ENCODE data around the gene FLRT2. TPM values are rescaled to one million over a fixed set of nuclear protein-coding genes. Genes with fewer than 3 reads are reported as not detected.

FLRT2 gene
- total and polyA plus RNA-seq, 9 of the 15 experiments (the other 6 are each of a cell fraction or from before 2014, with no cell fraction given) = 0.02 TPM; not detected in 8

DNA sequence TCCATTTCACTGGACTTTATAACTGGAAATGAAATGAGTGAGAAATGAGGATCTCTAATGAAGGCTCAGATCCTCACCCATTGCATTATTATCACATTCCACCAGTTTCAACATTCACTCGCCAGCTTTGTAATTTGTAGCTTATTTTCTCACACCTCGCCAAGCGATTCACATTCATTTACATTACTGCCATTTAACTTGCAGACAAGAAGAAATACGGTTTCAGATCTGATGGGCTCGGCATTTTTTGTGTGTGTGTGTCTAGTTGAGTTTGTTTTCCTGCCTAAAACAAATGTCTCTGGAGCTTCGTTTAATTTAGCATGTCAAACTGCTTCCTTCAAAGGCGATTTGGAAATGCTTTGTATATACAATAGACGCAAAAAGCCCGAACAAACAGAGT lies 132.2 kb downstream of the FLRT2 start:
- no peak for FAIRE-seq
- POLR2A ChIA-PET = no interaction called here

More for the DNA sequence above, 132.2 kb downstream of the FLRT2 start:
- Histone ChIP-seq H3K27me3 (ENCODE audit: control insufficient read depth in 2 of 2, insufficient read depth in 2 of 2, low read length in 2 of 2) (no peaks in the 10 kb centered on the region), H2AFZ (ENCODE audit: low read depth, low read length) (no peak overlapping the region), H3K4me2 (ENCODE audit: insufficient read depth, low read length) (no peak overlapping the region), H3K4me1 (replicated peaks in 1 of 2; ENCODE audit: control insufficient read depth in 2 of 2, insufficient read depth in 2 of 2, low read length in 2 of 2) (no peaks in the 10 kb centered on the region), H3K4me3 (no peak overlapping the region), H3K79me2 (ENCODE audit: control insufficient read depth, insufficient read depth, low read length) (no peaks in the 10 kb centered on the region), H3K9me1 (ENCODE audit: control insufficient read depth, insufficient read depth, low read length) (no peaks in the 10 kb centered on the region), H3K9ac (ENCODE audit: insufficient read depth in 1 of 2, low read depth in 2 of 2, low read length in 2 of 2) (no peak overlapping the region), H3K9me3 (replicated peaks; ENCODE audit: control insufficient read depth, insufficient read depth, low read depth, low read length) (no peaks in the 10 kb centered on the region), H3K27ac (ENCODE audit: extremely low read depth, low read depth, low read length) (no peak overlapping the region), H4K20me1 (replicated peaks; ENCODE audit: control insufficient read depth, insufficient read depth, low read length) (no peaks in the 10 kb centered on the region), H3K36me3 (ENCODE audit: control insufficient read depth, insufficient read depth, low read length) (no peaks in the 10 kb centered on the region)
- intact Hi-C loops (cut with micrococcal nuclease) (no loop called here), in situ Hi-C loops (cut with MboI) (no loop called here)
- TF ChIP-seq SRSF3 (IDR thresholded peaks at IDR 0.05; ENCODE audit: insufficient read depth, low read length) (no peak), ZKSCAN3 (CRISPR knock-in tag; IDR thresholded peaks at IDR 0.05) (no peak), ZNF133 (CRISPR knock-in tag; IDR thresholded peaks at IDR 0.05) (no peak), E2F4 (CRISPR knock-in tag; IDR thresholded peaks at IDR 0.05; ENCODE audit: low read depth) (no peak), NFATC3 (IDR thresholded peaks at IDR 0.05) (no peak), BMI1 (IDR thresholded peaks at IDR 0.05; ENCODE audit: low read length) (no peak), ZNF253 (CRISPR knock-in tag; conservative IDR thresholded peaks at IDR 0.05) (no peak), ZSCAN32 (CRISPR knock-in tag; IDR thresholded peaks at IDR 0.05) (no peak), CREBBP (IDR thresholded peaks at IDR 0.05; ENCODE audit: low read depth, low read length) (no peak), ELF2 (CRISPR knock-in tag; IDR thresholded peaks at IDR 0.05) (no peak)
- TF ChIP-seq, protein P1, sequence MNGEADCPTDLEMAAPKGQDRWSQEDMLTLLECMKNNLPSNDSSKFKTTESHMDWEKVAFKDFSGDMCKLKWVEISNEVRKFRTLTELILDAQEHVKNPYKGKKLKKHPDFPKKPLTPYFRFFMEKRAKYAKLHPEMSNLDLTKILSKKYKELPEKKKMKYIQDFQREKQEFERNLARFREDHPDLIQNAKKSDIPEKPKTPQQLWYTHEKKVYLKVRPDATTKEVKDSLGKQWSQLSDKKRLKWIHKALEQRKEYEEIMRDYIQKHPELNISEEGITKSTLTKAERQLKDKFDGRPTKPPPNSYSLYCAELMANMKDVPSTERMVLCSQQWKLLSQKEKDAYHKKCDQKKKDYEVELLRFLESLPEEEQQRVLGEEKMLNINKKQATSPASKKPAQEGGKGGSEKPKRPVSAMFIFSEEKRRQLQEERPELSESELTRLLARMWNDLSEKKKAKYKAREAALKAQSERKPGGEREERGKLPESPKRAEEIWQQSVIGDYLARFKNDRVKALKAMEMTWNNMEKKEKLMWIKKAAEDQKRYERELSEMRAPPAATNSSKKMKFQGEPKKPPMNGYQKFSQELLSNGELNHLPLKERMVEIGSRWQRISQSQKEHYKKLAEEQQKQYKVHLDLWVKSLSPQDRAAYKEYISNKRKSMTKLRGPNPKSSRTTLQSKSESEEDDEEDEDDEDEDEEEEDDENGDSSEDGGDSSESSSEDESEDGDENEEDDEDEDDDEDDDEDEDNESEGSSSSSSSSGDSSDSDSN (IDR thresholded peaks at IDR 0.05; ENCODE audit: borderline replicate concordance in 1 of 2, low read depth in 2 of 2, low read length in 2 of 2) = no peak
- TF ChIP-seq, protein P2, sequence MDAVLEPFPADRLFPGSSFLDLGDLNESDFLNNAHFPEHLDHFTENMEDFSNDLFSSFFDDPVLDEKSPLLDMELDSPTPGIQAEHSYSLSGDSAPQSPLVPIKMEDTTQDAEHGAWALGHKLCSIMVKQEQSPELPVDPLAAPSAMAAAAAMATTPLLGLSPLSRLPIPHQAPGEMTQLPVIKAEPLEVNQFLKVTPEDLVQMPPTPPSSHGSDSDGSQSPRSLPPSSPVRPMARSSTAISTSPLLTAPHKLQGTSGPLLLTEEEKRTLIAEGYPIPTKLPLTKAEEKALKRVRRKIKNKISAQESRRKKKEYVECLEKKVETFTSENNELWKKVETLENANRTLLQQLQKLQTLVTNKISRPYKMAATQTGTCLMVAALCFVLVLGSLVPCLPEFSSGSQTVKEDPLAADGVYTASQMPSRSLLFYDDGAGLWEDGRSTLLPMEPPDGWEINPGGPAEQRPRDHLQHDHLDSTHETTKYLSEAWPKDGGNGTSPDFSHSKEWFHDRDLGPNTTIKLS (IDR thresholded peaks at IDR 0.05; ENCODE audit: borderline replicate concordance, low read depth) = no peak
- CTCF ChIA-PET (ENCODE audit: low intra/inter-chr PET ratio) = no interaction called here
- no peak for DNase-seq (ENCODE audit: extremely low read depth in 1 of 4, low spot score in 3 of 4)
- ATAC-seq = no peak
- 0% methylated on average over 8 of the region's 9 CpGs for WGBS (ENCODE audit: insufficient coverage, low coverage, missing lambda C conversion rate)
- no TSS peak for BruUV-seq (replicated peaks)

All from K562 (cell line).